ENCODE measurements around the gene URI1.

The URI1 gene

GRCh38 chr19:29934781-29935180, 7.3 kb upstream of the URI1 start:
- POLR2A ChIA-PET: no interaction called here
- no peak for TF ChIP-seq CTCF (IDR thresholded peaks at IDR 0.05; ENCODE audit: insufficient read depth, low read length, missing control alignments)
- no peak overlapping the region for H3K4me3 ChIP-seq (ENCODE audit: low read depth, low read length)
- CTCF ChIA-PET: no interaction called here
- no peak for DNase-seq (ENCODE audit: low read depth, low spot score)

GRCh38 chr19:29936409-29936808, 5.6 kb upstream of the URI1 start:
- POLR2A ChIA-PET: no interaction called here
- H3K4me3 ChIP-seq (ENCODE audit: low read depth, low read length): no peak overlapping the region
- CTCF ChIA-PET: no interaction called here
- TF ChIP-seq CTCF (IDR thresholded peaks at IDR 0.05; ENCODE audit: insufficient read depth, low read length, missing control alignments): no peak
- no peak for DNase-seq (ENCODE audit: low read depth, low spot score)

- no peak for TF ChIP-seq CTCF (IDR thresholded peaks at IDR 0.05; ENCODE audit: insufficient read depth, low read length, missing control alignments)
- H3K4me3 ChIP-seq (ENCODE audit: low read depth, low read length): no peak overlapping the region
- POLR2A ChIA-PET: no interaction called here
- DNase-seq (ENCODE audit: low read depth, low spot score): no peak
- CTCF ChIA-PET: no interaction called here
Observed at GRCh38 chr19:29939628-29940027, 2.4 kb upstream of the URI1 start.

GRCh38 chr19:29940971-29941585, 961 bp upstream of the URI1 start:
- DNase-seq (ENCODE audit: low read depth, low spot score): no peak
- CTCF ChIA-PET: interaction anchor here (1.2 to 1.4 kb wide), 2 partner anchors 211 to 330 kb away, joined by 3 read pairs; no protein-coding TSS in a partner anchor
- POLR2A ChIA-PET: interaction anchor here (0.7 kb wide), 1 partner anchor 226 kb away, joined by 3 read pairs; the partner anchor contains the start of gene C19orf12
- H3K4me3 ChIP-seq (ENCODE audit: low read depth, low read length): no peak overlapping the region
- TF ChIP-seq CTCF (IDR thresholded peaks at IDR 0.05; ENCODE audit: insufficient read depth, low read length, missing control alignments): no peak

GRCh38 chr19:29942404-29943261, 594 bp downstream of the URI1 start:
- no peak for TF ChIP-seq CTCF (IDR thresholded peaks at IDR 0.05; ENCODE audit: insufficient read depth, low read length, missing control alignments)
- no peak for DNase-seq (ENCODE audit: low read depth, low spot score)
- H3K4me3 ChIP-seq (ENCODE audit: low read depth, low read length): peak overlapping the region; percentile 95
- POLR2A ChIA-PET: no interaction called here
- CTCF ChIA-PET: interaction anchor here (1.2 kb wide), 1 partner anchor 207 kb away, joined by 4 read pairs; no protein-coding TSS in a partner anchor

- TF ChIP-seq CTCF (IDR thresholded peaks at IDR 0.05; ENCODE audit: insufficient read depth, low read length, missing control alignments): no peak
- POLR2A ChIA-PET: no interaction called here
- H3K4me3 ChIP-seq (ENCODE audit: low read depth, low read length): peak overlapping the region; percentile 3
- CTCF ChIA-PET: no interaction called here
- DNase-seq (ENCODE audit: low read depth, low spot score): no peak
Observed at GRCh38 chr19:29943615-29944014, 1.6 kb downstream of the URI1 start.

Data from AG04449 (cell line).